Stimulated activated CD4-positive, alpha-beta T cell treated with anti-CD3 and anti-CD28 coated beads, Interleukin-1b, Interleukin-23, amount 100 ng/mL, for 48 hours (primary cell): ENCODE data around the gene JAZF1.

Experiments used
- DNase-seq: peaks from one replicate; pipeline ENCODE4 v3.0.0-alpha.2; 2020

Gene JAZF1

DNA sequence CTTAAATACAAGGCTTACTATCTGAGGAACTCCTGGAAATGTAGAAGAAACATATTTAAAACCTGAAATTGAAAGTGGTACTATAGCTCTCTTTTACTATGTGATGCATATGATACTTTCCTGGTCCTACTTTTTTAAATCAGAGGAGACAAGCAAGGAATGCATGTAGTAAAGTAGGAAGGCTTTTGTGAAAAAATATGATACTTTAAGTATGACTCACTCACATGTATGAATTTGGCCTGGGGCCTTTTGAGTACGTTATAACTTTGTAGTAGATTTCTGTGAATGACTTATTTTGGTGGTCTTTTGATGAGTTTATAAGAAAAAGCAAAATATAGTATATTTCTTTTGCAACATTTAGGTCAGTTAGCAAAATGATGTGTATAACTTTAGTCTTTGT lies 386.8 kb downstream of the JAZF1 start:
- no peak for DNase-seq

DNA sequence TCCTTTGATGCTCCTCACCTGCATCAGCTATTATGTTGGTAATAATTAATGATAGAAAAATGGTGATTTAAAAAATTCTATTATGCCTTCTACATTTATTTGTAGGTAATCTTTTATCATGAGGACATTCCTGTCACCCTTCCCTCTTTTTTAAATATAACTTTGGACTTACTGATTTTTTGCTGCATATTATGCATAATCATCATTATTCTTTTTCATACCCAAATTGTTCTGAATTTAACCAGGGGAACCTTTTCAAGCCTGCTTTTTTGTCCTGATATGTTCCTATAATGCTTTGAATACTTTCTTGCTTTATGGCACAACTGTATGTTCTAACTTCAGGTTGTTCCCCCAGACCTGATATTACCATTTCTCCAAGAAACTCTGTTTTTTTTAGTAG lies 392.2 kb downstream of the JAZF1 start:
- no peak for DNase-seq

DNA sequence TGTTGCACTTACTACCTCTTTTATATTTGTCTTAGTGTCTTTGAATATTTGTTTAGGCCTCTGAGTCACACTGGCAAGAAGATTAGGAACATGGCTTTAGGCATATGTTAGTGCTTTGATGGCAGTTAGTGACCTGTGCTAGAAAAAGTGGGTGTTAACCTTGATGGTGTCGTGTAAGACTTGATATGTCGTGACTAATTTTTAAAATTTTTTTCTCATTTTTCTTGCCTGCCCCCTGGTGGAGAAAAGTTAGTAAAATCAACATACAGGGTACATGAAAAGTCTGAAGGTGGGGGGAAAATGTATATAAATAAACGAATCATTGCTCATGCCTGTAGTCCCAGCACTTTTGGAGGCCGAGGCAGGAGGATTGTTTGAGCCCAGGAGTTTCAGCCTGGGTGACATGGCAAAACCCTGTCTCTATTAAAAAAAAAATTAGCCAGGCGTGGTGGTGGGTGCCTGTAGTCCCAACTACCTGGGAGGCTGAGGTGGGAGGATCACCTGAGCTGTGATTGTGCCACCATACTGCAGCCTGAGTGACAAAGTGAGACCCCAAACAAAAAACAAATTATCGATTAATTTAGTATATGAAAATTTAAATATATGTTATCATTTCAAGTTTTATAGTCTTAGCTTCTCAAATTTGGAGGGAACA lies 396.1 kb downstream of the JAZF1 start:
- no peak for DNase-seq

DNA sequence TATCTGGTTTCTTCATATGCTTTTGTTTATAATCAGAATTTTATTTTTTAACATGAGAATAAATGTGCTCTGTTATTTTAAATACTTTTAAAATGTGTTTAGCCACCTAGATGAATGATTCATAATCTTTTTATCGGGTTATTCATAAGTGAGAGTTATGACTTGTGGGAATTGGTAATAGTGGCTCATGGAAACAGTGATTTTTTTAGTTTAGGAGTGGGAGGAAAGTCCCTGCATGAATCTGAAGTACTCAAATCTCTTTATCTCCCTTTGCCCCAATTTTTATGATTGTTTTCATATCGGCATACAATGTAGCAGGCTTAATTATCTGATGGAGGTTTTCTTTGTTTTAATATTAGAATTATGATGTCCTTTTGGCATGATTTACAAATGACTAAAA lies 397.7 kb downstream of the JAZF1 start:
- no peak for DNase-seq

DNA sequence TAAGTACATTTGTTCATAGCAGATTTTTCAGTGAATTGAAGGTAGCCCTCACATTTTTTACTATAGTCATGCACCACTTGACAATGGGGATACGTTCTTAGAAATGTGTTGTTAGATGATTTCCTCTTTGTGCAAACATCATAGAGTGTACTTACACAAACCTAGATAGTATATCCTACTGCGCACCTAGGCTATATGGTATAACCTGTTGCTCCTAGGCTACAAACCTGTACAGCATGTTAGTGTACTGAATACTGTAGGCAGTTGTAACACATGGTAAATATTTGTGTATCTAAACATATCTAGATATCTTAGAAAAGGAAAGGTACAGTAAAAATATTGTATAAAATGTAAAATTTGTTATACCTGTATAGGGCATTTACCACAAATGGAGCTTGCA lies 399.4 kb downstream of the JAZF1 start:
- DNase-seq, result no peak
